Neutrophil (primary cell): Measurements from ENCODE around the gene DYNLL1.
"Not testable (repeated sequence)": the region's sequence is repeated elsewhere in the genome, so short reads cannot be mapped to it uniquely, and the experiment has no call there.

Experiments
- H3K27ac ChIP-seq: fragments of 200-600 bp; sonication (generic); 2 replicates; pipeline ENCODE4 v1.5.1; 2016; ENCODE audit warnings: mild to moderate bottlenecking, moderate library complexity
- H3K27me3 ChIP-seq: fragments of 200-600 bp; sonication (generic); 2 replicates; pipeline ENCODE4 v1.6.0; 2016; ENCODE audit warnings: mild to moderate bottlenecking
- H3K36me3 ChIP-seq: fragments of 200-600 bp; sonication (generic); 2 replicates; pipeline ENCODE4 v1.5.1; 2017
- H3K4me1 ChIP-seq, 2 experiments: fragments of 200-600 bp in 1 of 2; sonication (generic) in 1 of 2; 1 replicate in 1 of 2; 2 replicates in 1 of 2; pipeline versions ENCODE4 v1.5.1 to v1.6.1; 2013 to 2016; ENCODE audit warnings: low read depth in 1 of 2, low read length in 1 of 2, mild to moderate bottlenecking in 1 of 2, moderate library complexity in 1 of 2; ENCODE audit not compliant: control insufficient read depth in 1 of 2, insufficient read depth in 1 of 2
- H3K4me3 ChIP-seq, 2 experiments: fragments of 200-600 bp in 1 of 2; sonication (generic) in 1 of 2; 1 replicate in 1 of 2; 2 replicates in 1 of 2; pipeline ENCODE4 v1.5.1; 2013 to 2016; ENCODE audit warnings: low read depth in 1 of 2, low read length in 1 of 2, mild to moderate bottlenecking in 1 of 2, moderate library complexity in 1 of 2
- H3K9me3 ChIP-seq: fragments of 200-600 bp; sonication (generic); 2 replicates; pipeline ENCODE4 v1.5.1; 2016
- CTCF ChIP-seq: fragments of 200-600 bp; sonication (generic); IDR thresholded peaks from 2 replicates; pipeline ENCODE4 v1.5.1; 2016; ENCODE audit warnings: antibody characterized with exemption

Gene DYNLL1

GRCh38 chr12:120508537-120508936 is 12.6 kb downstream of the DYNLL1 start:
- Histone ChIP-seq H3K4me3 (no peak overlapping the region), H3K36me3 (peaks cover 27% of the 10 kb centered on the region), H3K4me1 (no peaks in the 10 kb centered on the region), H3K27ac (no peak overlapping the region), H3K9me3 (no peaks in the 10 kb centered on the region), H3K27me3 (no peaks in the 10 kb centered on the region)
- no peak for TF ChIP-seq CTCF

GRCh38 chr12:120514002-120514401 is 18.1 kb downstream of the DYNLL1 start:
- Histone ChIP-seq H3K27me3 (no peaks in the 10 kb centered on the region), H3K27ac (no peak overlapping the region), H3K4me3 (no peak overlapping the region), H3K36me3 (peaks cover 32% of the 10 kb centered on the region), H3K4me1 (no peaks in the 10 kb centered on the region), H3K9me3 (no peaks in the 10 kb centered on the region)
- no peak for TF ChIP-seq CTCF

- Histone ChIP-seq H3K4me1 (no peaks in the 10 kb centered on the region), H3K27ac (no peak overlapping the region), H3K27me3 (no peaks in the 10 kb centered on the region), H3K9me3 (no peaks in the 10 kb centered on the region), H3K4me3 (no peak overlapping the region), H3K36me3 (peaks cover 29% of the 10 kb centered on the region)
- TF ChIP-seq CTCF = no peak
Observed at GRCh38 chr12:120515496-120515895, 19.6 kb downstream of the DYNLL1 start.

- H3K27me3 ChIP-seq, H3K4me1 ChIP-seq, H3K27ac ChIP-seq, H3K4me3 ChIP-seq, H3K9me3 ChIP-seq: not testable (repeated sequence)
- H3K36me3 ChIP-seq = peaks cover 21% of the 10 kb centered on the region
Observed at GRCh38 chr12:120519324-120519723, 23.4 kb downstream of the DYNLL1 start.

GRCh38 chr12:120522568-120522967 is 26.7 kb downstream of the DYNLL1 start:
- Histone ChIP-seq H3K36me3 (no peaks in the 10 kb centered on the region), H3K4me3 (no peak overlapping the region), H3K4me1 (no peaks in the 10 kb centered on the region), H3K27ac (no peak overlapping the region), H3K27me3 (no peaks in the 10 kb centered on the region), H3K9me3 (no peaks in the 10 kb centered on the region)
- no peak for TF ChIP-seq CTCF

- Histone ChIP-seq H3K4me1 (peaks cover 23 to 27% of the 10 kb centered on the region in 2 experiments), H3K27me3 (no peaks in the 10 kb centered on the region), H3K27ac (peak within 1 kb of the TSS; percentile 86), H3K9me3 (no peaks in the 10 kb centered on the region), H3K4me3 (peak within 1 kb of the TSS; percentile 95 to 98), H3K36me3 (no peaks in the 10 kb centered on the region)
- no peak for TF ChIP-seq CTCF
Observed at GRCh38 chr12:120528861-120529525, 33.1 kb downstream of the DYNLL1 start, which contains the start of gene COQ5. Gene COQ5, minus strand, starts transcription at chr12:120529158. Its CDS starts 17 bp downstream, at chr12:120529141.
